NCI-H2227 treated with DMSO at 0.1 percent for 48 hours (cell line): ENCODE results near the gene THTPA.

Source experiments
- DNase-seq: peaks from one replicate; lab custom pipeline; 2025; lab: John Stamatoyannopoulos, UW

The THTPA gene

DNA sequence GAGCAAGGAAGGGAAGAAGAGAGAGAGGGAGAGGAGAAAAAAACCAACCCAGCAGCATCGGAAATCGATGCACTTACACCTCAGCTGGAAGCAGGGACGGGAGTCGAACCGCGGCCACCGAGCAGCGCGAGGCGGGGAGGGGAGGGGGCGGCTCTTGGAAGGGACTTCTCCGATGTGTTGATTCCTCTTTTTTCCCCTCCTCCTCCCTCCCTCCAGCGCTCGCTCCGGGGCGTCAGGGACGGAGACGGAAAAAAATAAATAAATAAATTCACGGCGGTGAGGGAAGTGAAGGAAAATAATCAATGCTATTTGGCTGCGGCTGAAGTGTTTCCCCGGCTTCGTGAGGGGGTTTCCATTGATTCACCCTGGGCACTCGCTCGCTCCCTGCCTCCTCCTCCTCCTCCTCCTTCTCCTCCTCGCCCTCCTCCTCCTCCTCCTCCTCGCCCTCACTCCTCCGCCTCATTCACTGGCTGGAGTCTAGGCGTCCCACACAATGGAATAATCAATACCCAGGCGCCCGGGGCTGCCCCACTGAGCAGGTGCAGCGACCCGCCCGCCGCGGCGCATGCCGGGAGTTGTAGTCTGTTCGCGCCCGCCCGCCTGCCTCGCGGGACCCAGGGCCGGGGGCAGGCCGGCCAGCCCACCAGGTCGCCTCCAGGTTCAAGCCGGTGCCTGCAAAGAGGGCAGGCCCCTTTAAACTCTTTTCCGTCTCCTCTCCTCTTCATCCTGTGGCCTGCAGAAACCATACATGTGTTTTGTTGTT, 4.6 kb upstream of the THTPA start, which contains the start of gene ZFHX2:
ZFHX2 (minus strand) TSS at position 500 of the 763 bp plus-strand sequence. CDS start 16,440 bp downstream, outside the sequence.
- peak; percentile 94 for DNase-seq

DNA sequence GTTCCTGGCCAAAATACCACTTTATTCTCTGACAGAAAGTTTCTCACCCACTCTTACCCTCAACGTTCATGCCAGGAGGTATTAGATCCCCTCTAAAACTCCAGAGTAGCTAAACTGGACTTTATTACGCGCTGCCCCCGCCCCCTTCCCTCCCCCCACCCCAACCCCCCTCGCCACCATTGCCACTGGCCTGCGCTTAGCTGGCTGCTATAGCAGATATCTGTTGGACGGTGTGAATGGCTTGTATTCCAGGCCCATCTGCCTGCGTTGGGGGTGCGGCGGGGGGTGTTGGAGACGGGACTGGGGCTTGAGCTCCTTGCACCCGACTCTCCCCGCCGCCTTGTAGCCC, 564 bp upstream of the THTPA start:
- no peak for DNase-seq

DNA sequence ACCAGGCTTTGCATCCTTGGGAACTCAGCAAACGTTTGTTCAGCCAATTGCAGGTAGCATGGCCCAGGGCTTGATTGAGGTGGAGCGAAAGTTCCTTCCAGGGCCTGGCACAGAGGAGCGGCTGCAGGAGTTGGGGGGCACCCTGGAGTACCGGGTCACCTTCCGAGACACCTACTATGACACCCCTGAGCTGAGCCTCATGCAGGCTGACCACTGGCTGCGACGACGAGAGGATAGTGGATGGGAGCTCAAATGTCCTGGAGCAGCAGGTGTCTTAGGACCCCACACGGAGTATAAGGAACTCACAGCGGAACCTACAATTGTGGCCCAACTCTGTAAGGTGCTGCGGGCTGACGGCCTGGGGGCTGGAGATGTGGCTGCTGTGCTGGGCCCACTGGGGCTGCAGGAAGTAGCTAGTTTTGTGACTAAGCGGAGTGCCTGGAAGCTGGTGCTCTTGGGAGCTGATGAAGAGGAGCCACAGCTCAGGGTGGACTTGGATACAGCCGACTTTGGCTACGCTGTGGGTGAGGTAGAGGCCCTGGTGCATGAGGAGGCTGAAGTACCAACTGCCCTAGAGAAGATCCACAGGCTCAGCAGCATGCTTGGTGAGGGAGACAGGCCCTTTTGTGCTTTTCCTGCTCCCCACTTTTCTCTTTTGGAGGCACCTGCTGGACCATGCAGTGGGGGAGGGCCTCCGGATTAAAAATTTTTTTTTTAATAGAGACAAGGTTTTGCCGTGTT, 799 bp downstream of the THTPA start:
- no peak for DNase-seq

DNA sequence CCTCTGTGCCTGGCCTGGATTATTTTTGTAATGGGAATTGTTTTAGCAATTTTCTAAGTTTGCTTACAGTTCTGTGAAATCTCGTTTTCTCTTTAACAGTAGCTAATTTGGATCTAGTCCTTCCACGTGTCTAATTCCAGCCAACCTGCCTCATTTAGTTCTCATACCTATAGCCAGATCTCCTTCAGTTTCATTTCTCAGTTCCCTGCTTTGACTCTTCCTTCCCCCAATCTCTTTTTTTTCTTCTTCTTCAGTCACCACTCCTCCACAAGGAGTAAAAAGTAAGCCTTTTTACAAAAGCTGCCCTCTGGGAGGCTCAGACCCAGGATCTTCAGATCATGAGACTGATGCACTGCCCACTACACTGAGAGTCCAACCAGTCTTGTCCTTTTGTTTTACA, 1.4 kb downstream of the THTPA start:
- no peak for DNase-seq

DNA sequence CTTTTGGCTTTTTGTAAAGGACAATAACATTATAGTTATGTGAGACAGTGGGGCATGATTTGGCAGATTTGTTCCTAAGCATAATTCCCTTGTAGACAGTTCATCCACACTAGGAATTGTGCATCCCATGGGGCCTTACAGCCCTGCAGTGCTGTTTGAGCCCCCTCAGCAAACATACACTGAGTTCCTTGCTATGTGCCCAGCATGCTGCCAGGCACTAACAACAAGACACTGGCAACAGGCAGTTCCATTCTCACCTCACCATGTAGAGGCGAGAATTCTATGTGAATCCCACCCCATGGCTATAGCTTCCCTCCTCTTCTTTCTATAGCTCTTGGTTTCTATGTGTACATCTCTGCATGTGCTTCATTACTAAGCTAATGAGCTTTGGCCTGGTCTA, 1.9 kb downstream of the THTPA start:
- DNase-seq = no peak

DNA sequence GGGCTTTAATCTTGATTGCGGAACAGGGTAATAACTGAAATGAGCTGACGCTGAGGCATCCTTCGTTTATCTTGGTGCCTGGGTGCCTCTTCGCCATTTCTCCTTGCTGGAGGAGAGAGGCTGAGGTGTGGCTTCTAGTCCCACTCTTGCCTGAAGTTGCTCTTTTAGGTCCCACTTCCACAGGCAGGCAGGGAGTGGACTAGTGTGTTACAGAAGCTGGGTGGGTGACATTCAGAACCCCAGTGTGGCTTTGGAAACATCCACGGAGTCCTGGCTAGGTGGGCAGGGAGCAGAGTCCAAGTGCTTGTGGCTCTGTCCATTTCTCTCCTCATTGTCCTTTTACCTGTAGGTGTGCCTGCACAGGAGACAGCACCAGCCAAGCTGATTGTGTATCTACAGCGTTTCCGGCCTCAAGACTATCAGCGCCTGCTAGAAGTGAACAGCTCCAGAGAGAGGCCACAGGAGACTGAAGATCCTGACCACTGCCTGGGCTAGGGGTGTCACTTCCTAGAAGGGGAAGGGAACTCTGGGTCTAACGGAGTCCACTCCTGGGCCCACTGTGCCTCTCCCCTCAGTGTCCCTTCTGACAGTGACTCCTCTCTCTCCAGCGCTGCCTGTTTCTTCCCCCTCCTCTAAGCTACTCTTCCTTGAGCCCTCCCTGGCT, 2.4 kb downstream of the THTPA start:
- DNase-seq = no peak

DNA sequence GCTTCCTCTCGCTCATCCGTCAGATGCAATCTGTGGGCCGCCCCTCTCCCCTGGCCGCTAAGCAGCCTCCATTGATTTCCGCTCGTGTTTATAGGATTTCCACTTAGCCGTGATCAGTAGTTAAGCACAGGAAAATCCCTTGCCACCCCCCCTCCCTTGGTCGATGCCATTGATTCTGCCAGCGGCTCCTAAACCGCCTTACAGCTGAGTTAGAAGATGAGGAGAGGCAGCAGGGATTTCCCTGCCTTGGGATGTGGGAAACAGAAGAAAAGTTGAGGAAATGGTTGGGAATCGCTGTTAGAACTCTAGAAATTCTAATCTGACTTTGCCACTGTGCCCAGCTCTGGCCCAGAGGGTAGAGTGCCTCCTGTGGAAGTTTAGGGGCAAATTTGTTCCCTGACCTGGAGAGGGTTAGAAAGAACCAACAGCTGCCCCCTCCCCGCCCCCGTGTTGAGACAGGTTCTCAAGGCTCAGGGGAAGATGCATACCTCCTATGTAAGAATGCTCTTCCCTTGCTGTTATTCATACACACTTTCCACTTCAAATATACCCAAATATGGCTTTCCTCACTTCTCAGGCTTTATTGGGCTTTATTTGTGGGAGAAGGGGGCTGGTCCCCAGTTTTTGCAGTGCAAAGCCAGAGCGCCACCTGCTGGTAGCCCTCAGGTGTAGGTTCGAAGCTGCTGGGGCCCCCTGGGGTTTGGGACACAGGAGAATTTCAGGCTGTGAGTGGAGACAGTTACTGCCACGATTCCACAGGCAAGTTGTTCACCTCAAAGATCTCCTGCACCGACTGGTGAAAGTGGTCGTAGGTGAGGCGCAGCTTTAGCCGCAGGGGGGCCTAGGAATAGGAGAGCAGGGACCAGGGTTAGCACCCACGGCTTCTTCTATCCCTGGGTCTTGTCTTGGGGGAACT, 3.2 kb downstream of the THTPA start:
- DNase-seq = peak; percentile 29

DNA sequence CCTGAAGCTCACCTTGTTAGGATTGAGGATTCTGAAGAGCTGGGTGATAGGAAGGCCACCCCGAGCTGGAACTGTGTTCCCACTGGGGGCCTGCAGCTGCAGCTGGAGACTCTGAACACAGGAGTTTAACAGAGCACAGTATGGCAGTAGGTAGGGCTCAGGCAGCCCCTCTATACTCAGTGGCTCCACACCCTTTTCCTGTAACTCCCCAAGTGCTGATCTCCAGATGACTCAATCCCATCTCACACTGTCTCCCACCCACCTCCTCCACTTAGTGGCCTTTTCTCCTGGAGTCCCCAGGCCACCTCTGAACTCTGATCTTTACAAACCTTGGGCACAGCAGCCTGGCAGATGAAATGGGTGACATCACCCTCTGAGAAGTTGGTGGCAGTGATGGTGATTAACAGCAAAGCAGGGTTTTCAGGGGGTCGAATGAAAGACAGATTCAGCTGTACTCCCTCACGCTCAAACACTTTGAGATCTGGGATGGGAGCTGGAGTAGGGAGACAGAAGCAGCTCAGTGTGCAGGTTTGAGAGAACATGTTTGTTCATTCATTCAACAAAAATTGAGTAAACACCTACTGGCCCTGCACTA, 4.0 kb downstream of the THTPA start:
- no peak for DNase-seq

DNA sequence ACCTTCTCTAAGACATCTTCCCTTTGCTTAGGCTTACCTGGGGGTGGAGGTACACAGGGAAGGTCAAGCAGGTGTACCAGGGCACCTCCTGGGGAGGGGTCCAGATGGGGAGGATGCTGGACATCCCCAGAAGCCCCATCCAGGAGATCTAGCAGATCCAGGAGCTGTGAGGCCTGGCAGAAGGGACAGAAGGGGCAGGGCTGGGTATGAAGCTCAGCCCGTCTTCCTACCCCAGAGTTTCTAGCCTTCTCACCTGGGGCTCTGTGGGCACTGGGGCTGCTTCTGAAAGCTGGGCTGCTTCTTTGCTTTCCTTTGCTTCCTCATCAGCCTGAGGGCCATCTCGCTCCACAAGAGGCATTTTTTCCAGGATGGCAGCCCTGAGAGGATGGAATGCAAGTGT, 5.2 kb downstream of the THTPA start:
- DNase-seq = no peak

DNA sequence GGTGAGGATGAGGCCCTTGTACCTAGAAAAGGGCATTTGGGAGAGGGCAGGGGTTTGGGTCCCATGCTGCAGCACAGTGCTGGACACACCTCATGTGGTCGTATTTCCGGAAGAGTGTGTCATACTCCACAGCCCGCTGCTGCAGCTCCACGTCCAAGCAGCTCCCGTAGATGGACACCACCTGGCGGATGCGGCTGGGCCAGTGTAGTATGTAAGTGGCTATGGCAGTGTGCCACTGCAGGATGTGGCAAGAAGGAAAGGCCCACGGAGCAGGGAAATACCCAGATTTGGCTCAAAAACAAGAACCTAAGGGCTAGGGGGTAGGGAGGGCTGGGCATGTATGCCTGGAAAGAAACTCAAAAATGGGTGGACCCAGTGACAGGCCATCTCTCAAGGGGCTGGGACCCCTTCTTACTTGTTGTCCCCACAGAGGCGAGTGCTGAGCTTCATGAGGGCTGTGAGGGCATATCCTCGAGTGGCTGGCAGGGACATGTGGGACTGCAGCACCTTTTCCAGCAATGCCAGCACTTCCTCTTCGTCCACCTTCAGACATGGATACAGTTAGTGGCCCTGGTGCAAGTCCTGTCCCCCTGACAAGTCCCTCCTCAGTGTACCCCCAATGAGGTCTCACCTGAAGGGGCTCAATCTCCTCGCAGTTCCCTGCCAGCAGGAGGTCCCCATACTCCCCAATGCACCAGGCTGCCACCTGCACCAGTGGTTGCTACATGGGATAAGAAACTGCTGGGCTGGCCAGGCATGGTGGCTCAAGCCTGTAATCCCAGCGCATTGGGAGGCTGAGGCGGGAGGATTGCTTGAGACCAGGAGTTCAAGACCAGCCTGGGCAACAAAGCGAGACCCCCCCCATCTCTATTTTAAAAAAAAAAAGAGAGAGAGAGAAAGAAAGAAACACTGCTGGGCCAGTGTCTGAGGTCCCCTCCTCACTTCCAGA, 6.1 kb downstream of the THTPA start:
- DNase-seq = no peak

DNA sequence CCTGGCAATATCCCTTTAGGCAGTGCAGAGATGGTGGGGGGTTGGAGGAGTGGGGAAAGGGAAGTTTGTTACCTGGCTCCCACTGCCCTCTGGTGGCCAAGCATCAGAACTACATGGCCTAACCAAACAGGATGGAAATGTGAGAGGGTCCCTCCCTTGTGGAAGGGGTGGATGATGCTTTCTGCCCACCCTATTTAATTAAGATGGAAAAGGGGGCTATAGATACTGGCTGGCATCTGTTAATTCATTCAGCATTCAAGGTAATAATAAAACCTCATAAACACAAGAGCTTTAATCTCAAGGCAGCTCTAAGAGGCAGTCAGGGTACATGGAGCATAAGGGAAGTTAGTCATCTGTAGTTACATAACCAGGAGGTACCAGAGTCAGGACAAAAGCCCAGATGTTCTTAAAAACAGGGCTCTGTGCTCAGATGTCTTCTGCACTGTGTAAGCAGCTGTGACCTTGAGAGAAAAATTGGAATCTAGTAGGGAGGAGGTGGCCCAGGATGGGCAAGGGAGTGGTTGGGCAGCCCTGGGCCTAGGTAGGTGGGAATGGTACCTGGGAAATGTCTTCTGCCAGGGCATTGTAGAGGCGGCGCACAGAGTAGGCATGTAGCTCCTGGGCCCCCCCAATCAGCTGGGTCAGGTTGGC, 6.9 kb downstream of the THTPA start:
- DNase-seq = peak; percentile 72

DNA sequence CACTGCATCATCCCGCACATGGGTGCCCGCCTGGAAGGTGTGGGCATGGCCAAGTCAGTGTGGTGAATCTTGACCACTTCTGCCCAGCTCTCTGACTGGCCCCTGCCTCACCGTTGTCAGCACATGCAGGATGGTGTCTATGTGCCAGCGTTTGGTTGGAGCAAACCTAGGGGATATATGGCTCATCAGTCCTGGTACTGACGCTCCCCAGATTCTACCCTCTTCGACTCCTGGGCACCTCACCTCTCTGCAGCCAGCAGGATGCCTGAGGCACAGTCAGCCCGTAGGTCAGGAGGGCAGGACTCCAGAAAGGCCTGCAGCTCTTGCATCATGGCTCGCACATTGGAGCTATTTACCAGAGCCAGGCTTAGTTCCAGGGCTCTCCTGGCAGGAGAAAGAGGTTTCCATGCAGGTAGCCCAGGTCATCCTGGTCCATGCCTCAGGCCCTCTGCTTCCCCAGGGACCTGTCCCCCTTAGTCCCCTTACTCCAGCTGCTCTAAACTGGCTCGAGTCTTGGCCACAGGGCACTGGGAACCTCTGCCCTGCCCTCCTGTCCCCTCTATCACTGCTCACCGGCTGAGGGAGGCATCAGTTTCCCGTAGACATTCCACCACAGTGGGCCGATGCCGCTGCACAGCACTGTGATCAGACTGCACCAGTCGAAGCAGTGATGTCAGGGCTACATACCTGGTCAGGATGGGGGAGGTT, 7.6 kb downstream of the THTPA start:
- no peak for DNase-seq

DNA sequence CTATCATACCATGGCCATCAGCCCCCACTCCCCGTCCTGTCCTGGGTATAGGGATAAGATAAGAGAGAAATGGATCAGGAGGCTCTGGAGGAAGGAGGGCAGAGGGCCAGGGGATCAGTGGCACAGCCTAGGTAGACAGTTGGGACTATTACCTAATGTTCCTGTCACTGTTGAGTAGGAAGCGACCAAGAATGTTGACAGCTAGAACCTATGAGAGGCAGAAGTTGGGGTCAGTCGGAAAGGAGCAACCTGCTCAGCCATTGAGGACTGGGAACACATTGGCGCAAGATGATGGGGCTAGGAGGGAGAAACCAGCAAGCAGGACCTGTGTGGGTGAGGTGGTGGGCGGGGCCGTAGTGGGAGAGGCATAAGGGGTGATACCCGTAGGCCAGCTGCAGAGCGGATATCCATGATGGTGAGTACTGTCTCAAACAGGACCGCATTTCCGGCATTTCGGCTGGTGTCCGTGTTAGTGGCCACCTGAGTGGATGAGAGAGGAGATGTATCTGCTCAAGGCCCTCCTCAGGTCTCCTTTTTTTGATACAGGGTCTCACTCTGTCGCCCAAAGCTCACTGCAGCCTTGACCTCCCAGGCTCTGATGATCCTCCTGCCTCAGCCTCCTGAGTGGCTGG, 8.2 kb downstream of the THTPA start:
- DNase-seq = no peak

DNA sequence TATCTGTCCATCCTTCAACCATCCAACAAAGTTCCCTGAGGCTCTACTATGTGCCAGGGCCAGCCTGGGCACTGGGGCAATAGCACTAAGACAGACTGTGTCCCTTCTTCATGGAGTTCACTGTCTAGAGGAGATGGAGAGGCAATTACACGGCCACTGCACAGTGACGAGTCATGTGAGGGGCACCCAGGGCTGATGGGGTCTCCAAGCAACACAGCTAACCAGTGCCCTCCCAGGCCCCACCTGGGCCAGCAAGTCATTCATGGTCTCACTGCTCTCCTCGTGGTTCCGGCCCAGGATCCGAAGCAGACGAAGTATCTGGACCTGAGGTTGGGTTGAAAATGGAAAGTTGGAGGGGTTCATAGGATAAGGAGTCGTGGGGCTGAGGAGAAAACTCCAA, 8.8 kb downstream of the THTPA start:
- DNase-seq = no peak

DNA sequence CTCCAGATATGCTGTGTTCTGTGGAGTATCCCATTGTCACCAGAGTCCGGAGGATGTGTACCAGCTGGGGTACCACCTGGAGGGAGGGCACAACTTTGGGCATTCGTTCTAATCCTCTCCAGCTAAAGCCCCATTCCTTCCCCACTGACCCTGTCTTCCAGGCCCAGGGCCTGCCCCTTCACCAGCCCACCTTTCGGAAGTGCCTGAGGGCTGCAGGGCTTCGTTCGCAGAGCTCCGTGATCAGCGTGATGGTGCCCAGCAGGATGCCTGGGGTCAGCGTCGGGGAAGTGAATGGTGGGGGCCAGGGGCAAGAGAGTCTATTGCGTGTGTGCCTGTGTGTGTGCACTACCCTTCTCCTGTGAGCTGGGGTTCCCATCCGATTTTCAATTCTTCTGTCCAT, 9.6 kb downstream of the THTPA start:
- no peak for DNase-seq

DNA sequence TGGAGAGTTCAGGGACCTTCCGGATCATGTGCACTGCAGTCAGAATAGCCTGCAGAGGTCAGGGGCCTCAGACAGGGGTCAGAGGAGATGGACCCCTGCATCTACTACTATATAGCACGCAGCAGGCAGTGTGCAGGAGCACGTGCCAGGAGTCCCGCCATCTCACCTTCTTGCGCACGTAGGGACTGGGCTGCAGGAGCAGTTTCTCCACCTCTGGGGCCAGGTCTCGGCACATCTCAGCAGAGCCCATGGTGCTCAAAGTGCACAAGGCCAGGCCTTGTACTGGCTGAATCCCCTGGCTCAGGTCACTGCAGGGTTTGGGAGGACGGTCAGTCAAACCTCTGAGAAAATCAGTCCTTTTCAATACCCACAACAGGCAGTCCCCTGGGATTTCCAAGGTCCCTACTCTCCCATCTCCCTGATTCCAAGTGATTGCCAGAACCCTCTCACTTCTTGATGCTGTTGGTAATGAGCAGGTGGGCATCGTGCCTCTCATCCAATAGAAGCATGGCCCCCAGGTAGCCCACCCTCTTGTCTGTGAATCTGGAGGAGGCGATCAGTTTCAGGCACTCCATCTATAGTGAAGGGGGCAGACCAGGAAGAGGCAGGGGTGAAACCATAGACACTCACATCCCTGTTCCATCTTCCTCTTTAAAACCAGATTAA, 10.2 kb downstream of the THTPA start:
- no peak for DNase-seq

DNA sequence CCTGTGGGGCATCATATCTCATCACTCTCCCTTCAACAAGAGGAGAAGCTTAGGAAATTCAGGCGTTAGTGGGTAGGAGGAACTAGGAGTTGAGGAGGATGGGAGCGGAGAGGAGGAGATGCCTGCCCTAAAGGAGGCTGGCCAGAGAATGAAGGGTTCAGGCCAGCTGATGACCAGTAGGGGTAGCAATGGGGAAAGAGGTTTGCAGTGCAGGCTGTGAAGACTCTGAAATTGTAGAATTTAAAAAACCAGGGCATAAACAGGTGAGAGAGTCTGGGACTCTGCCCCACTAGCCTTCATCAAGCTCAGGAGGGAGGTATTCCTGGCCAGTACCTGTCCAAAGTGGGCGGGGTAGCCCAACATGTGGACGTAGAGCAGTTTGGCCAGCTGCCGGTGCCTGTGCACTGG, 10.7 kb downstream of the THTPA start:
- DNase-seq = no peak
